ENCODE measurements around the gene NRCAM.

Gene NRCAM

DNA sequence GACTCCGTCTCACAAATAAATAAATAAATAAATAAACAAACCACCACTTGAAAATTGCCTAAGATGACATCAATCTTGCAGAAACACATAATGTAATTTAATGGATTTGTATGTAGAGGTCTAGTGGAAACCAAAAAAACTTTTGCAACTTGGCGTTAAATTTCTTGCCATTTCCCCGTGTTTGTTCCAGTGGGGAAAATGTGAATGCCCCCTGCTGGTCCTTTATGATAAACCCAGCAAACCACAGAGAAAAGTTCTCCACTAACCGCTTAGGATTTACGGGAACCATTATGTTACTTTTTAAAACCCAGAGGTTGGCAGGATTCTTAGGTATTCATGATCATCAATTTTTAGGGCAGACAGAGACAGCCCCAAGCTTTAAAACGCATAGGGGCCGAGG lies 358.5 kb downstream of the NRCAM start:
- no peaks in the 10 kb centered on the region for H3K9me3 ChIP-seq (replicated peaks; ENCODE audit: insufficient read depth, low read length)
- DNase-seq: no peak
- H3F3A ChIP-seq (ENCODE audit: insufficient read depth, low read length): no peaks in the 10 kb centered on the region
- TF ChIP-seq EZH2 (optimal IDR thresholded peaks at IDR 0.05; ENCODE audit: low read depth, low read length): no peak
- TF ChIP-seq, protein P1, sequence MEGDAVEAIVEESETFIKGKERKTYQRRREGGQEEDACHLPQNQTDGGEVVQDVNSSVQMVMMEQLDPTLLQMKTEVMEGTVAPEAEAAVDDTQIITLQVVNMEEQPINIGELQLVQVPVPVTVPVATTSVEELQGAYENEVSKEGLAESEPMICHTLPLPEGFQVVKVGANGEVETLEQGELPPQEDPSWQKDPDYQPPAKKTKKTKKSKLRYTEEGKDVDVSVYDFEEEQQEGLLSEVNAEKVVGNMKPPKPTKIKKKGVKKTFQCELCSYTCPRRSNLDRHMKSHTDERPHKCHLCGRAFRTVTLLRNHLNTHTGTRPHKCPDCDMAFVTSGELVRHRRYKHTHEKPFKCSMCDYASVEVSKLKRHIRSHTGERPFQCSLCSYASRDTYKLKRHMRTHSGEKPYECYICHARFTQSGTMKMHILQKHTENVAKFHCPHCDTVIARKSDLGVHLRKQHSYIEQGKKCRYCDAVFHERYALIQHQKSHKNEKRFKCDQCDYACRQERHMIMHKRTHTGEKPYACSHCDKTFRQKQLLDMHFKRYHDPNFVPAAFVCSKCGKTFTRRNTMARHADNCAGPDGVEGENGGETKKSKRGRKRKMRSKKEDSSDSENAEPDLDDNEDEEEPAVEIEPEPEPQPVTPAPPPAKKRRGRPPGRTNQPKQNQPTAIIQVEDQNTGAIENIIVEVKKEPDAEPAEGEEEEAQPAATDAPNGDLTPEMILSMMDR (IDR thresholded peaks at IDR 0.05; ENCODE audit: low read length): peak; percentile 20; the same call in 1 of the 2 replicates
- H3K4me2 ChIP-seq (ENCODE audit: low read depth, low read length): no peak overlapping the region
- no peak overlapping the region for H3K27ac ChIP-seq (ENCODE audit: low read length)
- H3K9me2 ChIP-seq (replicated peaks; ENCODE audit: insufficient read depth, low read length): no peaks in the 10 kb centered on the region
- no peaks in the 10 kb centered on the region for H4K20me1 ChIP-seq (ENCODE audit: insufficient read depth, low read length)
- H3K36me3 ChIP-seq (replicated peaks; ENCODE audit: insufficient read depth, low read length): no peaks in the 10 kb centered on the region
- no peak overlapping the region for H3K4me3 ChIP-seq (ENCODE audit: low read length)
- no peaks in the 10 kb centered on the region for H3K79me2 ChIP-seq (ENCODE audit: low read length)
- no peak overlapping the region for H3K9ac ChIP-seq (ENCODE audit: low read length)
- H3K27me3 ChIP-seq (replicated peaks; ENCODE audit: insufficient read depth, low read length): no peaks in the 10 kb centered on the region
- no peaks in the 10 kb centered on the region for H3K4me1 ChIP-seq (ENCODE audit: low read length)
- no peak overlapping the region for H2AFZ ChIP-seq (ENCODE audit: low read length)

Measured in MM.1S (cell line).